ELF-1 (cell line): ENCODE results near the gene PTPRR.
"Not testable (repeated sequence)": the region's sequence is repeated elsewhere in the genome, so short reads cannot be mapped to it uniquely, and the experiment has no call there.

Experiments used
- DNase-seq: peaks from one replicate; pipeline ENCODE4 v3.0.0-alpha.2; 2016; ENCODE audit warnings: low read depth, low spot score

Gene PTPRR

GRCh38 chr12:70749931-70750330 is 170.6 kb downstream of the PTPRR start:
- no peak for DNase-seq

DNA sequence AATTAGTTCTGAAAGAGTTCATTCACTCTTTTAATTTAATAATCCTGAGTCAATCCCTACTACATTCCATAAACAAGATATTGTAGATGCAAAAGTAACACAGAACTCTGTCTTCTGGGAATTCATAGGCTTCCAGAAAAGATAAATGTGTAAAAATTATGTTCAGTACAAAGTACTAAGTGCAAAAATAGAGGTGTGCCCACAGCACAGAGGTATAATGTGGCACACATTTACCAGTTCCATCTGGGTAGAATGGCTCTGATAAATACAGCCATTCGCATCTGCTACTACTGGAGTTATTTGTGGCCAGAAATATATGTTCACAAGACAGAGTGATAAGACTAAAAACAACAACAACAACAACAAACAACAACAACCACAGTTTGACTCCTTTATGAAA is 171.7 kb downstream of the PTPRR start:
- DNase-seq: no peak

DNA sequence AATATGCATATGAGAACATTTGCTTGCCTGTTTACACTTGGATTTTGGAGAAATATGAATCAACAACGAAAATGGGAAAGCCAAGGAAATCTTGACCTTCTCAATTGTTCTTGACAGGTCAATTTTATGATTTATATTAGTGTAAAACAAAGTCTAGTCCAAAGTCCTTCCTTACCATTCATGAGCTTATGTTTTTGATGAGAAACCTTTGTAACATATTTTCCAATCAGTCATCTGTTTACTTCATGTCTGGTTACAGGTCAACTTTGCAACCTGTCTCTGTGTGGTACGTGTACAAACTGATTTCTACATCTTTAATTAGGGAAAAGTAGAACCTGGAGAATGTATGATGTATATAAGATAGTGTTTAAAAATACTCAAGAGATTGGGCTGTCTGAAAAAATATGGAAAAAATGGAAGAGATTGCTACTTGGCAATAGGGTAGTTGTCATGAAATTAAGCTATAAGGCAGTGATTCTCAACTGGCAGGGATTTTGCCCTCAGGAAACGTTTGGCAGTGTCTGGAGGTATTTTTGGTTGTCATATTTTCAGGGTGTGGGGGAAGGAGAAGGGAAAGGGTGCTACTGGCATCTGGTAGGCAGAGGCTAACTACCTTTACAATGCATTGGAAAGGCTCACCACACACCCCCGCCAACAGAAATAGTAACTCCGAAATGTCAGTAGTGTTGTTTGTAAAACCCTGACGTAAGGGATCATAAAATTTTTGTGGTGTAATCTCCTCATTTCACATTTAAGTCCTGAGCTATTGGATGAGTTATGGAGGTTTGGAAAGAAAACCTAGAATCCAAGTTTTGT is 172.9 kb downstream of the PTPRR start:
- DNase-seq: no peak

DNA sequence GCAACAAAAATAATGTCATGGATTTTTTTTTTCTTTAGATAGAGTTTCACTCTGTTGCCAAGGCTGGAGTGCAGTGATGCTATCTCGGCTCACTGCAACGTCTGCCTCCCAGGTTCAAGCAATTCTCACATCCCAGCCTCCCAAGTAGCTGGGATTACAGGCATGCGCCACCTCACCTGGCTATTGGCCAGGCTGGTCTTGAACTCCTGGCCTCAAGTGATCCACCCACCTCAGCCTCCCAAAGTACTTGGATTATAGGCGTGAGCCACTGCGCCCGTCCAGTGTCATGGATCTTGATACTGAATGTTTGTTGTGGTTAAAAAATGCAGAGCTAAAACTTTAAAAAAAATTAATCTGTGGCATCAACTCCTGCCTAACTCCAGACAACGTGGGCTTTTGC is 175.5 kb downstream of the PTPRR start:
- DNase-seq: no peak

GRCh38 chr12:70744178-70744577 is 176.4 kb downstream of the PTPRR start:
- DNase-seq: no peak

GRCh38 chr12:70741256-70741655 is 179.3 kb downstream of the PTPRR start:
- DNase-seq: no peak

- DNase-seq: no peak
Observed at GRCh38 chr12:70739756-70740155, 180.8 kb downstream of the PTPRR start.

GRCh38 chr12:70736351-70737133 is 184.0 kb downstream of the PTPRR start:
- DNase-seq: no peak

DNA sequence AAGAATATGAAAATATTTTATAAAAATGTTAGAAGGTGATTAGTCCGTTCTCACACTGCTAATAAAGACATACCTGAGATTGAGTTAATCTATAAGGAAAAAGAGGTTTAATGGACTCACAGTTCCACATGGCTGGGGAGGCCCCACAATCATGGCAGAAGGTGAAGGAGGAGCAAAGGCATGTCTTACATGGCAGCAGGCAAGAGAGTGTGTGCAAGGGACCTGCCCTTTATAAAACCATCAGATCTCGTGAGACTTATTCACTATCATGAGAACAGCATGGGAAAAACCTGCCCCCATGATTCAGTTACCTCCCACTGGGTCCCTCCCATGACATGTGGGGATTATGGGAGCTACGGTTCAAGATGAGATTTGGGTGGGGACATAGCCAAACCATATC is 185.3 kb downstream of the PTPRR start:
- not testable (repeated sequence) for DNase-seq

DNA sequence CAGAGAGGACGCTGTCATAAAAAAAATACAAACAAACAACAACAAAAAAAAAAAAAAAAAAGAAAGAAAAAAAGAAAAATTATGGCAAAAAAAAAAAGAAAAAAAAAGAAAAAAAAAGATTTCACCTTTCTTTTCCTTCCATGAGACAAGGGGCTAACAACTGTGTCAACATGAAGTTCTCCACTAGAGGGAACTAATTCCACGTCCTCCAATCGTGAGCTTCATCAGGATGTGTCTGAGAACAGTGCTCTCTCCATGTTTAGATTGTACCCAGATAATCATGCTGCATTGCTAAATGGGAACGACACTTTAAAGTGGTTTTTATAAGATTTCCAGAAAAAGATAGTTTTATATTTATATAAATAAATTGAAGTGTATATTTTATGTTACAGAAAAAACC is 187.2 kb downstream of the PTPRR start:
- DNase-seq: peak; percentile 31

- no peak for DNase-seq
Observed at GRCh38 chr12:70732287-70732686, 188.3 kb downstream of the PTPRR start.

GRCh38 chr12:70730675-70731180 is 189.8 kb downstream of the PTPRR start:
- no peak for DNase-seq

GRCh38 chr12:70724444-70724843 is 196.1 kb downstream of the PTPRR start:
- no peak for DNase-seq

- no peak for DNase-seq
Observed at GRCh38 chr12:70722584-70723343, 197.8 kb downstream of the PTPRR start.

DNA sequence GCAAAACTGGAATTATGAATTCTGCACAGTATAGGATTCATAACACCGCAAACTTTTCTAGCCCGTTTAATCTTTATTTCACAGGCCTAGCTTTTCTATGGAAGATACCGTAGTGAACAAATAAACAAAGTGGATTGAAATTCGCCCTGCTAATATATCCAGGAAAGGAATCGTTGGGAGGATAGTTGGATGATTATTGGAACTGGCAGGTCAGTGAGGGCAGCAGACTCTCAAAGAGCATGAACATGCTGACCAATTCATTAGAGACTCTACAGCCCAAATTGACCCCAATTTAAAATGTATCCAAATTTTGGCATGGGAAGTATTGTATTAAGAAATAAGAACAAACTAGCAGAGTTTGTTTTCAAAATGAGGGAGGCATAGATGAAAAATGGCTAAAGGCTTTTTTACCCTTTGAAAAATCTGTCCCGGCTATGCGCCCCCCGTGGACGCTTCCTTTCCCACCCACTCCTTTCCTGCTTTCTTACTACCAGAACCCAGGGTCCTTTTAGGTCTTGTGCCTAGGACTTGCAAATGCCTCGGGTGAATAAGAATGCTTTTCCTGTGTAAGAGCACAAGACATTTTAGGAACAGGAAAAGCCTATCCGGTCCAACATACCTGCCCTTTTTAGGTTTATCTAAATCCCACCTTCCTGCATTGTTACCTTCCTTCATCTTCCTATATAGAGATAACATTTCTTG is 198.7 kb downstream of the PTPRR start:
- no peak for DNase-seq

- DNase-seq: no peak
Observed at GRCh38 chr12:70721216-70721615, 199.3 kb downstream of the PTPRR start.

DNA sequence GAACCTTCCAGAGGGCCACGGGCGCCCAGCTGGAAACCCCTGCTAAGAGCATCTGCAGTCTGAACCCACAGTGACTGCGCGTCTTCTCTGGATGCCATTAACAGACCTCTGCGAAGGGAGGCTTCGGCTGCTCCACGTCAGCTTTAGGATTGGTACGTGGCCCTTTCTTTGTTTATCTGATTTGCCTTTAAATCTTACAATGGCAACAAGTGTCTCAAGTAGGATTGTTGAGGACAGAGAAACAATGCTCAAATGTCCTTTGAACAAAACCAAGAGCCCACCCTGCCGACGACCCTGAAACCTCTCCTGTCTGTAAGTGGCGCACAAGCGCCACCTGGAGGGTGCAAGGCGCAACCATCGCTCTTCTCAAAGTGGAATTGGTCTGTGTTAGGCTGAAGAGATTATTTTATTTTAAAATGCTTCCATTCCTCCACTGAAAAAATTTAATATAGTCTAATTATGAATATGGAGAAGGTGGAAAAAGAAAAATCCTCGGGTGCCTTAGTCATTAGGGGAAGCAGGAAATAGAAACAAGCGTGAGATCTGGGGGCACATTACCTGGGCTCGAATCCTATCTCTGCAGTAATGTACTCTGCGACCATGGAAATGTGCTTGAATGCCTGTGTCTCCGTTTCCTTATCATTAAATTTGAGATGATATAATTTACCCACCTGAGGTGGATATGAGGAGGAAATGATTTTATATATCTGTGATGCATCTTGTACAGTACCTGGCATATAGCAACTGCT is 200.7 kb downstream of the PTPRR start:
- DNase-seq: peak; percentile 71

DNA sequence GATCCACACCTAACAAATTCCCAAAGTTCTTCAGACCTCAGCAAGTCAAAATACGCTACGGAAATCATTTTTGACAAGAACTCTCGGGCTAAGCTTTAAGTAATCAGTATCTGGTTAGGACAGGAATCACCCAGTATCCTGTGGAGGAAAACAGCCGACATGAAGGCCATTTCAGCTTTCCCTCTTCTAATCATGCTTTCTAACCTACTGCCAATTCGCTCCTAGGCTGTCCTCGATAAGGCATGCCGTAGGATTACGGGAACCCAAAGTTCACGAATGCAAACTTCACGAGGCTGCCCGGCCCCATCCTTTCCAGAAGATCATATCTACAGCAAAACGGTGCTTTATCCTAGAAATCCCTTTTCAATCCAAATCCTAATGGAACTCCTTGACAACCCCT is 201.5 kb downstream of the PTPRR start:
- no peak for DNase-seq

GRCh38 chr12:70711831-70712230 is 208.7 kb downstream of the PTPRR start:
- no peak for DNase-seq

DNA sequence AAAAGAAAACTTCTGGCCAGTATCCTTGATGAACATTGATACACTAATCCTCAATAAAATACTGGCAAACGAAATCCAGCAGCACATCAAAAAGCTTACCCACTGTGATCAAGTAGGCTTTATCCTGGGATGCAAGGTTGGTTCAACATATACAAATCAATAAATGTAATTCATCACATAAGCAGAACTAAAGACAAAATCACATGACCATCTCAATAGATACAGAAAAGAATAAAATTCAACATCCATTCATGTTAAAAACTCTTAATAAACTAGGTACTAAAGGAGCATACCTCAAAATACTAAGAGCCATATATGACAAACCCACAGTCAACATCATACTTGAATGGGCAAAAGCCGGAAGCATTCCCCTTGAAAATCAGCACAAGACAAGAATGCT is 211.5 kb downstream of the PTPRR start:
- DNase-seq: no peak

DNA sequence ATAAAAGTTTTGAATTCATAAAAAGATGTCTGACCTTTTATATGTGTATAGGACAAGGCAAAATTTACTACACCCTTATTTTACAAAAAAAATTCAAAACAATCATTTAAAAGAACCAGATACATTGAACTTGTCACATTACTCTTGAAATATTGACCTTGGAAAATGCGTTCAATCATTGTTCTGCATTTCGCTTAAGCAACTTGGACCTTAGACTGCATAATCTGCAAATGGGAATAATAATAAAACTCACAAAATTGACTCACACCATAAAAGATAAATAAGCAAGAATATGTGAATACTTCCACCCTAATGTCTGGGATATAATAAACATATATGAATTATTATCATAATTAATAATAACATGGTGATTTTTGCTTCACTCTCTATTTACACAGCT is 213.9 kb downstream of the PTPRR start:
- no peak for DNase-seq
